A549 treated with GW870086 at 1 μM for 4 hours (cell line): ENCODE data around the gene TMLHE. TPM values are rescaled to one million over a fixed set of nuclear protein-coding genes. Genes with fewer than 3 reads are reported as not detected.

Experiments used
- total RNA-seq: library from RNA; stranded (reverse); fragments of 200-300 nt; extraction: Qiagen RNA extraction; gene quantifications from 5 replicates; pipeline ENCODE4 v1.2.3, GENCODE V29; 2022; ENCODE audit warnings: low read depth

TMLHE gene
- 8.0 to 10.9 TPM (median 10.5 TPM) in 5 replicates for total RNA-seq

DNA sequence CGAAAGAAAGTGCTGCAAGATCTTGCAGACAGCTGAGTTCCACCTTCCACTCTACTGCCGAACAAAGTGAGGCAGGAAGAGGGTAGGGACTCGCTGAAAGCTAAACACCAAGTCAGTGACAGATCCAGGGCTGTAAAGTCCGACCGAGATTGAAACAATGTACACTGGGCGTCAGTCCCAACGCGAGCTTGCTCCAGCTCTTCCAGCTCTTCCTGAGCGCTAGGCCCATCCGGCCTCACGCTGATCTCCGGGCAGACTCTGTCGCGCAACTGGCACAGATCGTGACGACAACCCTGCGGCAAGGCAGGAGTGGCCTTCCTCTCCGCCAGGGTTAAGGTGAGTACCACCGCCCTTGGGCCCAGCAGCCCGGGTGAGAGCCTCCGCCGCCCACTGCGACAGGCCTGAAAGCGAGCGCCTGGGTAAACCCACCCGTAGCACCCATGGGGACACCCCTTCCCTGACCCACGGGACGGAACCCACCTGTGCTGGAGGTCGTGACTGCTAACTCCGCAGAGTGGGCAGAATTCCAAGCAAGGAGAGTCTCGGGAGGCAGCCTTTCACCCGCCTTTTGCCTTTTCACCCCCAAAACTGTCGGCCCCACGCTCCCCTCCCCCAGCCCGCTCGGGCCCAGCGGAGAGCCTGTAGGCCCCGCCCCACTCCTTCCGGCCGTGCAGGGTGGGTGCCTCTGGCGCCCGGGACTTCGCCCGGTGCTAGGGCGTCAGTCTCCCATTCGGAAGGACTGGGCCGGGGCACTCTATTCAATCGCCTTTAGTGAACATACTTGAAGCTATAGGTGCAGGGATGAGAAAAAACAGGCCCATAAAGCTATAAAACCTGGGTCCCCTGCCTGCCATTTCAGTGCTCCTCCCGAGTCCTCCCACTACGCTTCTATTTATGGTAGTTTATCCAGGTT lies at the start of gene TMLHE, which contains the start of gene SPRY3:
Gene TMLHE, minus strand, starts transcription at position 641 of the 913 bp plus-strand sequence. CDS start 67,676 bp downstream, outside the sequence.
Gene SPRY3, plus strand, starts transcription at position 275 of the 913 bp plus-strand sequence.

DNA sequence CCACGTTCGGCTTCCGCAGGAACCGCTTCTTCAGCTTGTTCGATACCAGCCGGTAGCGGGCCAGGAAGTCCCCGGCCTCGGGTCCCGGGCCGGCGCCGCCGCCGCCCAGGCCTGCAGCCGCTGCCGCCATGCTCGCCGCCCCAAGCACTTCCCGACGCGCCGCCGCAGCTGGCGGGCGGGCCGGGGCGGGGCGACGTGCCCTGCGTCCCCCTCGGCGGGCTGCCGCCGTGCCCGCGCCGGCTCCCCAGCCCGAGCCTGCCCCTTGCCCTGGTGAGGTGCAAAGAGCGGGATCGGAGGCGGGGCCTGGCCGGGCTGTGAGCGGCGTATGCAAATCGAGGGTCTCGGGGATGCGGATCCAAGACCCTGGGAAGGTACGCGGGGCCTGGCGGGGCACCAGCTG lies 154.3 kb downstream of the TMLHE start, which contains the start of gene F8A3:
Gene F8A3, minus strand, starts transcription at position 150 of the 400 bp plus-strand sequence. Its CDS starts 20 bp downstream, at position 130.

Other genes with a start within 250 kb of the TMLHE start
- gene F8A2, start 230.9 kb downstream of the TMLHE start, total RNA-seq = not detected in 5 replicates
- gene F8A3, start 154.3 kb downstream of the TMLHE start, total RNA-seq = 0.92 to 1.4 TPM (median 1.0 TPM) in 5 replicates
- gene SPRY3, start 366 bp downstream of the TMLHE start, total RNA-seq = 0.07 to 0.14 TPM (median 0.13 TPM) in 5 replicates